GM21390 (cell line): Measurements from ENCODE around the gene HADHA.
"Not testable (repeated sequence)": the region's sequence is repeated elsewhere in the genome, so short reads cannot be mapped to it uniquely, and the experiment has no call there.

Experiments
- ATAC-seq: cut with Tn5 transposase; IDR thresholded peaks from one replicate; pipeline ENCODE4 v1.9.1; 2021; ENCODE audit not compliant: unreplicated experiment

The HADHA gene

DNA sequence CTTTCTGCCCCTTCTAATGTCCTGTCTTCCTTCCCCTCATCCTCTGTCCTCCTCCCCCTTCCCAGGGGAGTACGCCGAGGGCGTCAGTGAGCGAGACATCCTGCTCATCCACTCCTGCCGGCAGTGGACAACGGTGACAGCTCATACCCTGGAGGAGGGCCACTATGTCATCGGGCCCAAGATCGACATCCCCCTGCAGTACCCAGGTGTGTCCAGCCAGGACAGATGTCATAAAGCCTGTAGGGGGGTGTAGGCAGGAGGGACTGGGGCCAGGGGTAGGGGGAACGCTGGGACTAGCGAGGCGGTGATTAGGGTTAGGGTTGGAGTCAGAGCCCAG, 68.2 kb downstream of the HADHA start:
- ATAC-seq, result no peak

DNA sequence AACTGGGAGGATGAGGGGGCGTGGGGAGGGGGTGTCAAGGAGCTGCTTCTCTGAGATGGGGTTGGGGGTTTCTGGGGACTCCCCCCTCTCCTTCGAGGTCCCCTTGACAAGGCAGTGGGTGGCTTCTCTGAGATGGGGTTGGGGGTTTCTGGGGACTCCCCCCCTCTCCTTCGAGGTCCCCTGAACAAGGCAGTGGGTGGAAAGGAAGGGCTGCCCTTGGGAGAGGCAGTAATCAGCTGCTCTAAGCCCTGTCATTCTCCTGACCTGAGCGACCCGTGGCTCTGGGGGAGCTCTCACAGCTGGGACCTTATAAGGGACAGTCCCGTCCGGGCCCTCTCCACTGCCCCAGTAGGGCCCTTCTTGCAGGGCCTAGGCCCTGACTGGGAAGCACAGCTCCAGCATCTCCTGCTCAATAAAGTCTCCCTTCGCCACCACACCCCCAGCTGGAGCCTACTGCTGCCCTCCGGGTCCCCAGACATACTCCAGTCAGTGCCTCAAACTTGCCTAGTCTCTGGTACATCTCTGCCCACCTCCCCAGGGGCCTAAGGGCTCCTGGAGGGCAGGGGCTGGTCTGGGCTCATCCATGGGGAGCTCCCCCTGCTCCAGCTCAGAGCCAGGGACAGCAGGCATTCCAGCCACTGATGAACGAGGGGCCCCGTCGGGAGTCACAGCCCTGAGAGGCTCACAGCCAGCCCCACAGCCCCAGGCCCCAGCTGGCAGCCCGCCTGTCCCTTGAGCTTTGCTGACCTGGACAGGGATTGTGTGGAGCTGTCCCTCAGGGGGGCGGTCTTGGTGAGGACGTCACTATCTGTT, 68.8 kb downstream of the HADHA start:
- no peak for ATAC-seq

DNA sequence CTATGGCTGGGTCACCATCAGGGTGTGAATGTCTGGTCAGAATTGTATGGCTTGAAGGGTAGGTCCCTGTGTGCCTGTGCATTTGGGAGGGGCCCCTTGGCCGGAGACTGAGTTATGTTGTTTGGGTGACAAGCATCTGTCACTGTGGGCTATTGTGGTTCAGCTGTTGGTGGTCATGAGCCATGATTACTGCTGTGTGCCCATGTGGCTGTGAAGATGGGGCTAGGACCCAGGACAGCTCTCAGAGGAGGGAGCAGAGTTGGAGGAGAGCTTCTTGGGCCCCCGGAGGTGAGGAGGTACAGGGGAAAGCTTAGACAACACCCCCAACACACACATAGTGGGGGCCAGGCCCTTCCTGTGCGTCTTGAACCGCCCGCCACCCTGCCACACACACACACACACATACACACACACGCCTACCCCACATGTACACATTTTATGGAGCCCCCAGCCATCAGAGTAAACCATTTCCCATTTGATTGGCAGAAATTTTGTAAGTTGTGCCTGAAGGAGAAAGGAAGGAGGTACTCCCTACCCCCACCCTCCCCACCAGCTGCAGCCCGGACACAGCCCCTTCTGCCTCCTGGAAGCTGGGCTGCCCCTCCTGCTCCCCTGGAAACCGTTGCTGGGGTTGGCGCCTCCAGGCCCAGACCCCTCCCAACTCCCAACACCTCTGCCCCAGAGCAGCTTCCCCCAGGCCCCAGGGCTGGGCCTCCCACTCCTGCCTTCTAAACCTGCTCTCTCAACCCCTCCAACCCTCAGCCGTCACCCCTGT, 69.6 kb downstream of the HADHA start:
- ATAC-seq, result no peak

DNA sequence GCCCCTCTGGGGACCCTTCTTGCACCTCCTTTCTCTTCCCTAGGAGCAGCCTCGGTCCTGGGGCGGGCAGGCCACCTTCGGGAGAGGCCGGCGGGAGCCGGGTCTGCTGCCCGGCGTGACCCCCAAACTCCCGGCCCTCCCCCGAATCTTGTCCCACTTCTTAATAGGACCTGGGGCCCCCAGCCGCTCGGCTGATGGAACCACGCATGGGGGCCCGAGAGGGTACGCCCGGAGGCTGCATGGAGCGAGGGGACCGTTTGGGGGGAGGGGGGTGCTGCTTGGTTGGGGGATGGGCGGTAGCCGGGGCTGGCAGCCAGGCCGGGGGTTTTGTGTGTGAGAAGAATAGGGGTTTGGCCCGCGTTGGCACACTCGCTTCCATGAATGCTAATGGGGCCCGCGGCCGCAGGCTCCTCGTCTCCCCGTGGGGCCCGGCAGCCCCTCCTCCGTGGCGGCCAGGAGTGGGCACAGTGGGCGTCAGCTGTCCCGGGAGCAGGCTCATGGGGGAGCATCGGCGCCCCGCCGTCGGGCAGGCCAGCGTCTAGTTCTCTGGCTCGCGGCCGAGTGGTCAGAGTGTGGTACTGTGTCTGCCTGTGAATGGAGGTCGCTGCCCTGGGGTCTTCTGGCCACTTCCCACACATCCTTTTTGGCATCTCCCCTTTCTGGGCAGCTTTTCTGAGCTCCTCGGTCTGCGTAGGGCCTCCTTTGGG, 70.5 kb downstream of the HADHA start:
- no peak for ATAC-seq

DNA sequence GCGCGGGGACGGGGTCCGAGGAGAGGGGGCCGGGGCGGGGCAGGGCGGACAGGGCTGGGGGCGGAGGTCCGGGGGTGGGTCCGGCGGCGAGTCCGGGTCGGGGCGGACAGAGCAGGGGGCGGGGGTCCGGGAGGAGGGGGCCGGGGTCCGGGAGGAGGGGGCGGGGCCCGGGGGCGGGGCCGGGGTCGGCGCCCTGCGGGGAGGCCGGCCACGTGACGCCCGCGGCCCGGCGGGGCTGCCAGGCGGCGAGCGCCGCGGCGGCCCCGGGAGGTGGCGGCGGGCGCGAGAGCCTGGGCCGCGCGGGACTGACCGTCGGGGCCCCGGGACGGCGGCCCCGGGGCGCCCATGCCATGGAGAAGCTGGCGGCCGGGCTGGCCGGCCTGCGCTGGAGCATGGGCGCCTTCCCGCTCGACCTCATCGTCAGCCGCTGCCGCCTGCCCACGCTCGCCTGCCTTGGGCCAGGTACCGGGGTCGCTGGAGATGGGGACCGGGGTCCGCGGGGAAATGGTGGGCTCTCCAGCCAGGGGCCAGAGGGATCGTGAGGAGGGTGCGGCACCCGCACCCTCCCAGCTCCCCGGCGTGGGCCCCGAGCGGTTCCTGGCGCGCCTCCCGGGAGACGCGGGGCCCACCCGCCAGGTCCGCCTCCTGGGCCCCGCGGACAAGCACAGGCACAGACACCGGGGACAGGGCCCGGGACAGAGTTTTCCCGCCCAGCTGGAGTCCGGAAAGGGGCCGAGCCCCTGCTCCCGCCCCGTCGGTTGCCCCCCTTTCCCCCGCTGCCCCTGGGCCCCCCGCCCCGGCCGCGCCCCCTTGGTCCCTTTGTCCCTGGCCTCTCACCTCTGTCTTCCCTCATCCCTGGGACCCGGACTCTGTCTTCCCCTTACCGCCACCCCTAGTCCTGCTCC, 71.3 kb downstream of the HADHA start, which contains the start of gene GAREM2:
Gene GAREM2 (plus strand): TSS at position 218 of the 905 bp plus-strand sequence. CDS start 133 bp downstream, at position 351.
- ATAC-seq, result no peak

DNA sequence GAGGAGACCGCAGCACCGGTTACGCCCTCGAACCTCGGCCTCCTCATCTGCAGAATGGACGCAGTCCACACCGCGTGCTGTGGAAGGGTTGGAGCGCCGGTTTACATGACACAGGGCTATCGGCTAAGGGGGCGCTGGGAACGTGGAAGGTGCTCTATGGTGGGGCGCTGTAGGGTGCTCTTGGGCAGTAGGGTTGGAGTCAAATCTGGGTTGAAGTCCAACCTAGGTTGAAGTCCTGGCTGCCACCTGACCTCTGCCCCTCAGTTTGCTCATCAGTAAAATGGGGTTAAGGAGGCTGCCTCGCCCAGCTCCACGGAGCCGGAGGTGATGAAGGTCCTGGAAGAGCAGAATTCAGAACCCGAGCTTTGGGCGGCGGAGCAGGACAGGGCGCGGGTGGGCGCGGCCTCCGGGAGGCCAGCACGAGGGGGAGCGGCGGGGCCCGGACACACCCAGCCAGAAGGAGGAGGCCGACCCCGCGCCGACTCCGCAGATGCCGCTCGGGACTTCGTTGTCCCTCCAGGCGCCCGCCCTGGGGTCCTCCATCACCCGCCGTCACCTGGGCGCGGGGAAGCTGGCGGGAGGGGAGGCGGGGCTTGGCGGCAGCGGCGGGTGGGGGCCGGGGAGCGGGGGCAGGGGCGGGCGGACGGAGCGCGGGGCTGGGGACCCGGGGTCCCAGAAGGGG, 72.1 kb downstream of the HADHA start:
- ATAC-seq, result no peak

DNA sequence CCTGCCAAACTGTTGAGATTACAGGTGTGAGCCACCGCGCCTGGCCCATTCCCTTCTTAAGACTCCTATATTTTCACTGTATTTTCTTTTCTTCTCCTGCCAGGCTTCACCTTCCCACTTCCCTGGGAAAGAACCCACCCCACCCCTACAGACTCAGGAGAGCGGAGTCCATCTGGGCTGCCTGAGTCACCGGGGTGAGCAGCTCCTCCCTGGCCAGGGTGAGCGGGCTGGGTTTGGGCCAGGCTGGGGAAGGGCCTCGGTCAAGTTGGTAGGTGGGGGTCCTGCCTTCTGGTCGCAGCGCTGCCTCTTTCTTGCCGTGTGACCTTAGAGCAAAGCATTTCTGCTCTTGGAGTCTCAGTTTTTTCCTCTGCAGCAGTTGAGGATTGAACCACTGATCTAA, 73.6 kb downstream of the HADHA start:
- ATAC-seq, result no peak

DNA sequence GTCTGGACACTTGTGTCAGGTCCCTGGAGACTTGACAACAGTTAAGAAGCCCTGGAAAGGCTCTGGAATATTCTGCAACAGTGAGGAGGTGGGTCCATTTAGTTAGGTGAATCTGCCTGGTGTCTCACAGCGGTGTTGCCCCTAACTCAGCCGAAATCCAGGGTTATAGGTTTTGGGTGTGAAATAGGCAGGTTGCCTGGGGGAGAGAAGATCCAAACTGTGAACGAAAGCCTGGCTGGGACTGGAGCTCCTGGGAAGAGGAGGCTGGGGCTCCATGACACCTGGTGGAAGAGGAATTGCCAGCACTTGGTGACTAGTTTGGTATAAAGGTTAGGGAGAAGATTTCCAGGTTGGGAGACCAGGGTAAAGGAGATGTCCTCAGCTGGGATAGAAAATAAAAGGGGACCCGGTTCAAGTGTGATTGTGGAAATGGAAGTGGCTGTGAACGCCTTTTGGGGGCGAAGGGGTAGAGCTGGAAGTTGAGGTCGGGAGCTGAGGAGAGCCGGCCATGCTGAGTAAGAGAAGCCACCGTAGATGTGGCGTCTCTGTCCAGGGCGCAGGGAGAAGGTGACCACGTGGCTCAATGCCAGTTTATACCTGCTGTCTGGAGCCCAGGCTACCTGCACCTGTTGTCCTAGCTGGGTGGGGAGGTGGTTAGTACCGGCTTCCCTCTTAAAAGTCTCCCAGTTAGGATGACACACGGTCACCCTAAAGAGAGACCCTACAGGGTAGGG, 74.6 kb downstream of the HADHA start:
- no peak for ATAC-seq

DNA sequence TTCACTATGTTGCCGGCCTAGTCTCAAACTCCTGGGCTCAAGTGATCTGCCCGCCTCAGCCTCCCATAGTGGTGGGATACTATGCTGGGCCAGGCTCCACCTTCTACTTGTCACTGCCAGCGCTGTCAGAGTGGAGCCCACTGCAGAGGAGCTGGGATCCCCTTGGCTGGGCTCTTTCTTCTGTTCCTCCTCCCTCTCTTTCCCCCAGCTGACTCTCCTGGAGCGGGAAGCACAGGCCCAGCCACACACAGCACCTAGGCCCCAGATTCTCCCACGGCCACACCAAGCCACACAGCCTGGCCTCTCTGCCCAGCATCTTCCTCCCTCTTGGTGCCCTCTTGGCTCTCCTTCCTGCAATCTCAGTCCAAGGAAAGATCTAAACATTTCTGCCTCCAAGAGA, 75.2 kb downstream of the HADHA start:
- no peak for ATAC-seq

DNA sequence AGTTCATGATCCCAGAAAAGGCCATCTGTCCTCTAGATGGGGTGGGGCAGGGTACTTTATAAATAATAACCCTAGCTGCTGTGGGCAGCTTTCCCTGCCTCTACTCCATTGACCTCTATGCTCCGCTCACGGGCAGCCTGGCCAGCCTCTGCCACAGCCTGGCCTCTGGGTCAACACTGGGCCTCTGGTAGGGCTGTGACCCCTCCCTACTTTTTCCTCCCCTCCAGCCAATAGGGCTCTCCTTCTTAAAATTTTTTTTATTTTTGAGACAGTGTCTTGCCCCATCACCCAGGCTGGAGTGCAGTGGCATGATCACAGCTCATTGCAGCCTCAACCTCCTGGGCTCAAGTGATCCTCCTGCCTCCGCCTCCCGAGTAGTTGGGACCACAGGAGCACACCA, 75.6 kb downstream of the HADHA start:
- no peak for ATAC-seq

DNA sequence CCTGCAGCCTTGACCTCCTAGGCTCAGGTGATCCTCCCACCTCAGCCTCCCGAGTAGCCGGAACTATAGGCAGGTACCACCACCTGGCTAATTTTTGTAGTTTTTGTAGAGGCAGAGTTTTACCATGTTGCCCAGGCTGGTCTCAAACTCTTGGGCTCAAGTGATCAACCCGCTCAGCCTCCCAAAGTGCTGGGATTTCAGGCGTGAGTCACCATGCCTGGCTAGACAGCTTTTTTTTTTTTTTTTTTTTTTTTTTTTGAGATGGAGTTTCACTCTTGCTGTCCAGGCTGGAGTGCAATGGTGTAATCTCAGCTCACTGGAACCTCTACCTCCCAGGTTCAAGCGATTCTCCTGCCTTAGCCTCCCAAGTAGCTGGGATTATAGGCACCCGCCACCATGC, 77.9 kb downstream of the HADHA start:
- ATAC-seq, result not testable (repeated sequence)

DNA sequence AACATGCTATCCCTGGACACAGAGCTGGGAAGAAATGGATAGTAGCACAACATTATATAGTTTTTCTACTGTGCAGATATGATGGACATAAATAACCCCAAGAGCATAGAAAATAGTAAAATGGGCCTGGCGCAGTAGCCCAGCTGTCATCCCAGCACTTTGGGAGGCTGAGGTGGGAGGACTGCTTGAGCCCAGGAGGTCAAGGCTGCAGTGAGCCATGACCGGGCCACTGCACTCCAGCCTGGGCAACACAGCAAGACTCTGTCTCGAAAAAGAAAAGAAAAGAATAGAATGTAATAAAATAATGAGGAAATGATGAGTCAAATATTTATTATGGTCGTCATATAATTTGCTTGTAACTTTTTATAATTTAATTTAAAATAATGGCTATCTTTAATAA, 79.0 kb downstream of the HADHA start:
- ATAC-seq, result no peak

DNA sequence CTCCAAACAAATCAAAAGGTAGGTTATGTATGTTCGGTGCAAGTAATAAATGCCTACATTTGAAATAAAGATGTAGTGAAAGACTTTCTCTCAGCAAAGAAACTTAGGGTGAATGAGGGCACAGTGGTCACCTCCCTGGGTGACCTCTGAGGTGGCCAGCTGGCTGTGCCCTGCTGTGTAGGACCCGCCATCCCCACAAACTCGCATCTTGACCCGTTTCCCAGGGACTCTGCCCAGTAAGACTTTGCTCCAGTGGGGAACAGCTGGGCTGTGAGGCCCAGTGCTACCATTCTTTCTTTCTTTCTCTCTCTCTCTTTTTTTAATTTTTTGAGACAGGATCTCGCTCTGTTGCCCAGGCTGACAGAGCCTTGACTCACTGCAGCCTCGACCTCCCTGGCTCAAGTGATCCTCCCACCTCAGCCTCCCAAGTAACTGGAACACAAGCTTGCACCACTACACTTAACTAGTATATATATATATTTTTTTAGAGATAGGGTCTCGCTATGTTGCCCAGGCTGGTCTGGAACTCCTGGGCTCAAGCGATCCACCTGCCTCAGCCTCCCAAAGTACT, 79.7 kb downstream of the HADHA start:
- no peak for ATAC-seq

DNA sequence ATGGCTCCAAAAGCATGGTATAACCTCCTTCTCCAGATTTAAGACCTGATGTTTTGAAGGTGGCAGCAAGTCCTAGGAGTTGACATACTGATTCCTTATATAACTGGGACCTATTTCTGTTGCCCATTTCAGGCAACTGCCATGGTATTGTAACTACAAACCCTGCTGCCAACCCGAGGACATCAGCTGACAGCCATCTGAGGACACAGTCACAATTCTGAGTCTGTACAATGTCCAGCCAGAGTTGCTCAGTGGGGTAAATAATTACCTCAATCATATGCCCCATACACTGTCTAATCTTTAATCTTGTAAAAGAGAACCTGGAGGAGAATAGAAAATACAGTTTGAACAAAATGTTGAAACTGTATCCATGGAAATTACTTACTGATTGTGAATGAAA, 80.2 kb downstream of the HADHA start:
- no peak for ATAC-seq

DNA sequence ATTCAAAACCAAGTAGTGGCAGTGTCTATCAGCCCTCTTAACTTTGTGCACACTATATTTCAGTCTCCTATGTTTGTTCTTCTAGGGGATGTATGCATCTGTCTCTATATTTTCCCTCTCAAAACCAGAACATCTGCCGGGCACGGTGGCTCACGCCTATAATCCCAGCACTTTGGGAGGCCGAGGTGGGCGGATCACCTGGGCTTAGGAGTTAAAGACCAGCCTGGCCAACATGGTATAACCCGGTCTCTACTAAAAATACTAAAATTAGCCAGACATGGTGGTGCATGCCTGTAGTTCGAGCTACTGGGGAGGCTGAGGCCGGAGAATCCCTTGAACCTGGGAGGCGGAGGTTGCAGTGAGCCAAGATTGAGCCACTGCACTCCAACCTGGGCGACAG, 81.5 kb downstream of the HADHA start:
- no peak for ATAC-seq

DNA sequence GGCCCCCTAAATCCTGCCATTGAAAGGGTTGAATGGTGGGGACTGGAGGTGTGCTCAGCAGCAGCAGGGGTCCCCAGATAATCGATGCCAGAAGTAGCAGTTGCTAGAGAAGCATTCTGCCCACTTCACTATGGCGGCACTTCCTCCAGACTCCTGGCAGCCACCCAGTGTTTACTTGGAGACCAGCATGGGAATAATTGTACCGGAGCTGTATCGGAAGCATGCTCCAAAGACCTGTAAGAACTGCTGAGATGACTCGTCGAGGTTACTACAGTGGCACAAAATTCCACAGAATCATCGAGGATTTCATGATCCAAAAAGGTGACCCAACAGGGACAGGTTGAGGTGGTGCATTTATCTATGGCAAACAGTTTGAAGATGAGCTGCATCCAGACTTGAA, 82.5 kb downstream of the HADHA start:
- no peak for ATAC-seq

DNA sequence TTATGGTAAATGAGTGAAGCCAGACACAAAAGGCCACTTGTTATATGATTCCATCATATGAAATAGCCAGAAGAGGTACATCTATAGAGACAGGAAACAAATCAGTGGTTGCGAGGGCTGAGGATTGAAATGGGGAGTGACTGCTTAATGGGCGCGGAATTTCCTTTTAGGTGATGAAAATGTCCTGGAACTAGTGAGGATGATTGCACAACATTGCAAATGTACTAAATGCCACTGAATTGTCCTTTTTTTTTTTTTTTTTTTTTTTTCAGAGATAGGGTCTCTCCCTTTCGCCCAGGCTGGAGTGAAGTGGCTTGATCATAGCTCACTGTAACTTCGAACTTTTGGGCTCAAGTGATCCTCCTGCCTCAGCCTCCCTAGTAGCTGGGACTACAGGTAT, 86.9 kb downstream of the HADHA start:
- no peak for ATAC-seq

DNA sequence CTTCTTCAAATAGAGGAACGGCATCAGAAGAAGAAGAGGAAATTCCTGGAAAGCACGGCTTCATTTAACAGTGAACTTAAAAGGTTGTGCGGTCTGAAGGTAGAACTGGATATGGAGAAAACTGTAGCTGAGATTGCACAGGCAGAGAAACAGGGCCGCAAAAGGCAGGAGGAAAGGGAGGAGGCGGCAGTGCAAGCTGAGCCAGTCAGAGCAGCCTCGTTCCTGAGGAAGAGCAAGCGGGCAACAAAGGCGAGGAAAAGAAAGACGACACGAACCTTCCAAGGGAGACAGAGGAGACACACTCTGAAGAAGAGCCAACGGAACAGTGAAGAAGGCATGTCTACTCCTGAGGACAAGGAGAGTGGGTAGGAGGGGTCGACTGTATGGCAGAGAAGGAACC, 94.2 kb downstream of the HADHA start:
- no peak for ATAC-seq

DNA sequence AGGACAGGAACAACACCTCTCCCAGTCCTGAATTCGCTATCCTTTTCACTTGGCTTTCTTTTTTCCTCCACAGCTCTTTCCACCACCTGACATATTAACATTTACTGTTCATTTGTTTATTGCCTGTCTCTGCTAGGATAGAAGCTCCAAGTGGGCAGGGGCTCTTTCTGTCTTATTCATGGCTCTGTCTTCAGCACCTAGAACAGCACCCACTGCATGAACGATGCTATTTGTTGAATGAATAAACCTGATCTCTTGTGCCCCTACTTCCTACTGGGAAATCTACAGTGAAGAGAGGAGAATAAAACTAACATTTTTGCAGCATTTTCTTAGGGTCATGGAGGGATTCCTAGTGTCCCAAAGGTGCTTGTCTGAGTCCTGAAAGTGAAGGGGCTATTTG, 95.9 kb downstream of the HADHA start:
- ATAC-seq, result no peak
